ENCODE results near the gene RORB.

DNA sequence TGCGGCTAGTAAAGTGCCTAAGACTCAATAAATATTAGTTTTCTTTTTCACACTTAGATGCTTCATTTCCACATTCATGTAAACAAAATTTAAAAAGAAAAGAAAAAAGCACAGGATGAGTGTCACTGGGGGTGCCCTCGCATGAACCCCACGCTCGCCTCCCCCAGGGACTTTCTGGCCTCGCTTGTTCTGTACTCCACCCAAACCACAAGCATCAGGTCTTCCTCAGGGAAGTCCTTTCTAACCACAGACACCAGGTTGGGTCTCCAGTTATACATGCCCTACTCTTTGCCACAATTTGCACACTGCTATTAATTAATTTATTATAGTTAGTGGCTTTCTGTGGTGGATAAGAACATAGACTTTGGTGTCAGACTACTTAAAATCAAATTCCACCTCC, 92.4 kb downstream of the RORB start:
- TF ChIP-seq EP300 (IDR thresholded peaks at IDR 0.05; ENCODE audit: borderline replicate concordance) = no peak
- no peak for TF ChIP-seq CREB1 (IDR thresholded peaks at IDR 0.05; ENCODE audit: low read depth)
- TF ChIP-seq RAD21 (IDR thresholded peaks at IDR 0.05; ENCODE audit: low read depth) = no peak
- no peak for TF ChIP-seq TEAD4 (IDR thresholded peaks at IDR 0.05)
- no peak for TF ChIP-seq TAF1 (IDR thresholded peaks at IDR 0.05; ENCODE audit: low read depth)
- TF ChIP-seq, protein P1, sequence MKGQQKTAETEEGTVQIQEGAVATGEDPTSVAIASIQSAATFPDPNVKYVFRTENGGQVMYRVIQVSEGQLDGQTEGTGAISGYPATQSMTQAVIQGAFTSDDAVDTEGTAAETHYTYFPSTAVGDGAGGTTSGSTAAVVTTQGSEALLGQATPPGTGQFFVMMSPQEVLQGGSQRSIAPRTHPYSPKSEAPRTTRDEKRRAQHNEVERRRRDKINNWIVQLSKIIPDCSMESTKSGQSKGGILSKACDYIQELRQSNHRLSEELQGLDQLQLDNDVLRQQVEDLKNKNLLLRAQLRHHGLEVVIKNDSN (IDR thresholded peaks at IDR 0.05) = no peak
- TF ChIP-seq CEBPB (IDR thresholded peaks at IDR 0.05) = no peak
- TF ChIP-seq, protein P2, sequence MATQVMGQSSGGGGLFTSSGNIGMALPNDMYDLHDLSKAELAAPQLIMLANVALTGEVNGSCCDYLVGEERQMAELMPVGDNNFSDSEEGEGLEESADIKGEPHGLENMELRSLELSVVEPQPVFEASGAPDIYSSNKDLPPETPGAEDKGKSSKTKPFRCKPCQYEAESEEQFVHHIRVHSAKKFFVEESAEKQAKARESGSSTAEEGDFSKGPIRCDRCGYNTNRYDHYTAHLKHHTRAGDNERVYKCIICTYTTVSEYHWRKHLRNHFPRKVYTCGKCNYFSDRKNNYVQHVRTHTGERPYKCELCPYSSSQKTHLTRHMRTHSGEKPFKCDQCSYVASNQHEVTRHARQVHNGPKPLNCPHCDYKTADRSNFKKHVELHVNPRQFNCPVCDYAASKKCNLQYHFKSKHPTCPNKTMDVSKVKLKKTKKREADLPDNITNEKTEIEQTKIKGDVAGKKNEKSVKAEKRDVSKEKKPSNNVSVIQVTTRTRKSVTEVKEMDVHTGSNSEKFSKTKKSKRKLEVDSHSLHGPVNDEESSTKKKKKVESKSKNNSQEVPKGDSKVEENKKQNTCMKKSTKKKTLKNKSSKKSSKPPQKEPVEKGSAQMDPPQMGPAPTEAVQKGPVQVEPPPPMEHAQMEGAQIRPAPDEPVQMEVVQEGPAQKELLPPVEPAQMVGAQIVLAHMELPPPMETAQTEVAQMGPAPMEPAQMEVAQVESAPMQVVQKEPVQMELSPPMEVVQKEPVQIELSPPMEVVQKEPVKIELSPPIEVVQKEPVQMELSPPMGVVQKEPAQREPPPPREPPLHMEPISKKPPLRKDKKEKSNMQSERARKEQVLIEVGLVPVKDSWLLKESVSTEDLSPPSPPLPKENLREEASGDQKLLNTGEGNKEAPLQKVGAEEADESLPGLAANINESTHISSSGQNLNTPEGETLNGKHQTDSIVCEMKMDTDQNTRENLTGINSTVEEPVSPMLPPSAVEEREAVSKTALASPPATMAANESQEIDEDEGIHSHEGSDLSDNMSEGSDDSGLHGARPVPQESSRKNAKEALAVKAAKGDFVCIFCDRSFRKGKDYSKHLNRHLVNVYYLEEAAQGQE (IDR thresholded peaks at IDR 0.05; ENCODE audit: low read depth) = no peak
- TF ChIP-seq EGR1 (IDR thresholded peaks at IDR 0.05) = no peak
- no peak for TF ChIP-seq TCF12 (IDR thresholded peaks at IDR 0.05; ENCODE audit: low read depth)
- no peak for TF ChIP-seq NFIC (IDR thresholded peaks at IDR 0.05)
- TF ChIP-seq, protein P3, sequence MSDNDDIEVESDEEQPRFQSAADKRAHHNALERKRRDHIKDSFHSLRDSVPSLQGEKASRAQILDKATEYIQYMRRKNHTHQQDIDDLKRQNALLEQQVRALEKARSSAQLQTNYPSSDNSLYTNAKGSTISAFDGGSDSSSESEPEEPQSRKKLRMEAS (IDR thresholded peaks at IDR 0.05) = no peak
- TF ChIP-seq FOXM1 (IDR thresholded peaks at IDR 0.05; ENCODE audit: borderline replicate concordance, low read depth) = no peak
- TF ChIP-seq YY1 (IDR thresholded peaks at IDR 0.05; ENCODE audit: low read depth) = no peak

Measured in Ishikawa (cell line).